Measurements from ENCODE around the gene HCLS1. TPM values are rescaled to one million over a fixed set of nuclear protein-coding genes. Genes with fewer than 3 reads are reported as not detected.
"Not testable (repeated sequence)": the region's sequence is repeated elsewhere in the genome, so short reads cannot be mapped to it uniquely, and the experiment has no call there.

HCLS1 gene
- total RNA-seq, 1 donor from 2014 or later = 8.7 TPM

DNA sequence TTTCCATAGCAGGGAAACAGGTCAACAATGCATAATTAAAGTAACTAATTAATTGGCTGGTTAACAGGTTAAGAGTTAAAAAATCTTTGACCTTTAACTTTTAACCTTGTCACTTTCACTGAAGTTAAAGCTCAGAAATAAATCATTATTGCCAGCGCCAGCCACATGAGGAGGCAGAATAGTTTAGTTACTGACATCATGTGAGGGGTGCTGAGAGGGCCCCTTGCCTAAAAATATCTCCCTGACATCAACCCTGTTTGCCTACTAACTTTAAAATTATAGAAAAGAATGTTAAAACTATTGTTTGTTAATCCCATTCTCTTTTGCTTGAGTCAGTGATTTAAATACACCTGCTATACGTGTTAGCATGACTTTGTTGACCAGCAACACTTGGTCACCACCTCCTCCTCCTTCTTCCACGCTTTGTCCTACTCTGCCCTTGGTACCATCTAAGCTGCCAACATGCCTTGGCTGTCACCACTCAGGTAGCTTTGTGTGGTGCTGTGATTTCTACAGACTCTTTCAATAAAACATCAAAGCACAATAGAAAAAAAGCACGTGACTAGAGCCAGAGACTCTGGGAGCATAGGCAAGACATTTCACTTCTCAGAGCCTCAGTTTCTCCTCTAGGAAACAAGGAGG, 64.8 kb downstream of the HCLS1 start:
- intact Hi-C loops (cut with micrococcal nuclease) = no loop called here
- peak overlapping the region; percentile 65 for H3K4me3 ChIP-seq
- H3K27ac ChIP-seq (replicated peaks) = peak overlapping the region; percentile 92
- TF ChIP-seq, protein P1, sequence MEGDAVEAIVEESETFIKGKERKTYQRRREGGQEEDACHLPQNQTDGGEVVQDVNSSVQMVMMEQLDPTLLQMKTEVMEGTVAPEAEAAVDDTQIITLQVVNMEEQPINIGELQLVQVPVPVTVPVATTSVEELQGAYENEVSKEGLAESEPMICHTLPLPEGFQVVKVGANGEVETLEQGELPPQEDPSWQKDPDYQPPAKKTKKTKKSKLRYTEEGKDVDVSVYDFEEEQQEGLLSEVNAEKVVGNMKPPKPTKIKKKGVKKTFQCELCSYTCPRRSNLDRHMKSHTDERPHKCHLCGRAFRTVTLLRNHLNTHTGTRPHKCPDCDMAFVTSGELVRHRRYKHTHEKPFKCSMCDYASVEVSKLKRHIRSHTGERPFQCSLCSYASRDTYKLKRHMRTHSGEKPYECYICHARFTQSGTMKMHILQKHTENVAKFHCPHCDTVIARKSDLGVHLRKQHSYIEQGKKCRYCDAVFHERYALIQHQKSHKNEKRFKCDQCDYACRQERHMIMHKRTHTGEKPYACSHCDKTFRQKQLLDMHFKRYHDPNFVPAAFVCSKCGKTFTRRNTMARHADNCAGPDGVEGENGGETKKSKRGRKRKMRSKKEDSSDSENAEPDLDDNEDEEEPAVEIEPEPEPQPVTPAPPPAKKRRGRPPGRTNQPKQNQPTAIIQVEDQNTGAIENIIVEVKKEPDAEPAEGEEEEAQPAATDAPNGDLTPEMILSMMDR (IDR thresholded peaks at IDR 0.05; ENCODE audit: borderline replicate concordance) = no peak
- peaks cover 43% of the 10 kb centered on the region for H3K4me1 ChIP-seq
- no peaks in the 10 kb centered on the region for H3K27me3 ChIP-seq (ENCODE audit: low read depth)
- H3K9me3 ChIP-seq (replicated peaks) = no peaks in the 10 kb centered on the region
- DNase-seq = peak; percentile 29
- H3K36me3 ChIP-seq = no peaks in the 10 kb centered on the region

DNA sequence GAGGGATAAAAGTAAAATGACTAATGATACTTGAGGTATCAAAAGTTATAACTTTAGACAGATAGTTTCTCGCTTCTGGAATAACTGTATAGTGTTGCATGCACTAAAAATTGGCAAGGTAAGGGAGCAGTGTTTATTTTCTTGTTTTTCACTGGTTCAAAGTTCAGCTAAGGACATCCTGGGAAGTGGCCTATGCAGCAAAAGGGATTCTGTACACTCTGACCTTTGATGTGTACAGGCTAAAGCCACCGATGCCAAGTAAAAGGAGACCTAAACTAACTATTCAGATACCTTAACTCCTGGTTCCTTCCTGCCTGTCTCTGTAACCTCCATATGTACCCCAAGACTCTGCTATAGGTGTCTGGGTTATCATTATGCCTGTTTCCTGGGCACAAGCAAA, 65.9 kb downstream of the HCLS1 start:
- TF ChIP-seq, protein P1 (IDR thresholded peaks at IDR 0.05; ENCODE audit: borderline replicate concordance) = no peak
- DNase-seq = no peak
- Histone ChIP-seq H3K4me3 (peak overlapping the region; percentile 65), H3K27ac (replicated peaks) (peak overlapping the region; percentile 92), H3K27me3 (ENCODE audit: low read depth) (no peaks in the 10 kb centered on the region), H3K36me3 (no peaks in the 10 kb centered on the region), H3K9me3 (replicated peaks) (no peaks in the 10 kb centered on the region), H3K4me1 (peaks cover 32% of the 10 kb centered on the region)
- intact Hi-C loops (cut with micrococcal nuclease) = no loop called here

DNA sequence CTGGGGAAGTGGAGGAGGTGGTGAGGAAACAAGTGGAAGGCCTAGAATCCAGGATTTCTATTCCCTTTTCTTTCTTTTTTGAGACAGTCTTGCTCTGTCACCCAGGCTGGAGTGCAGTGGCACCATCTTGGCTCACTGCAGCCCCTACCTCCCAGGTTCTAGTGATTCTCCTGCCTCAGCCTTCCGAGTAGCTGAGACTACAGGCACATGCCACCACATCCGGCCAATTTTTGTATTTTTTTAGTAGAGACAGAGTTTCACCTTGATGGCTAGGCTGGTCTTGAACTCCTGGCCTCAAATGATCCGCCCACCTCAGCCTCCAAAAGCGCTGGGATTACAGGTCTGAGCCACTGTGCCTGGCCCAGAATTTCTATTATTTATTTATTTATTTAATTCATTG, 66.9 kb downstream of the HCLS1 start:
- intact Hi-C loops (cut with micrococcal nuclease); H3K9me3 ChIP-seq (replicated peaks); H3K36me3 ChIP-seq; DNase-seq; H3K27me3 ChIP-seq (ENCODE audit: low read depth): not testable (repeated sequence)
- Histone ChIP-seq H3K27ac (replicated peaks) (peak overlapping the region; percentile 92), H3K4me3 (peak overlapping the region; percentile 65), H3K4me1 (peaks cover 26% of the 10 kb centered on the region)

DNA sequence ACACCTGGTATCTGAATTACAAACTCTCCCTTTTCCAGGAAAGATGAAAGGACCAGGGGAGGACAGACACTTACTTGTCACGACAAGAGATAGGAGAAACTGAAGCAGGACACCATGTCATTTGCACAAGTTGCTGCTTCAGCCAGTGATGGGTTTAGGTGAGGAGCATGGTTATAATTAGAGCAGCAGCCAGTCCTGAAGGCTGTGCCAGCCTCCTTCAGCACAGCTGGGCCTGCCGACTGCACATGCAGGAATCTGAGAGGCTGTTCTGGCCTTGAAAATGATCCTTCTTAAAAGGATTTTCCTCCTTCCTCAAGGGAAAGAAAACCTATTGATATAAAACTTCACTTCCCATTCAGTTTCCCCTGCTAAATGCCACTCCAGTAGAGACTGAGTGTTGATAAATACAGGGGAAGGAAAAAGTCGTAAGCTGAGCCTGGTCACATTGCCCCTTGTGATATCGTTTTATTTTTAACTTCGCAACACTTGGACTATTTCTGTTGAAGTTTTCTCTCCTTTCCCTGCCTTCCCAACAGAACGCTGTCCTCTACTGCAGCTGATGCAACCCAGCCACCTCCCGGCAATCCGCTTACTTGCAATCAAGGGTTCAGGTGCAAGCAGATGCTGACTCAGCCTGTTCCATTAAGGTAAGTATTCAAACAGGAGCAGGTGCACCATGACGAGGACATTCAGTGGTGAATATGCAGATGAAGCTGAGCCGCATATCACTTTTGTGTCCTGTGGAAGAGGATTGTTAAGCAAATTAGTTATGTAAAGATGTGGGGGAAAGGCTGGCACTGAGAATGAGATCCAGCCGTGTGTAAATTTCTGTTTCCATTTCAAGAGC, 67.6 kb downstream of the HCLS1 start, which contains the start of gene FBXO40:
Gene FBXO40, plus strand, starts transcription at position 524 of the 847 bp plus-strand sequence. CDS start 27,197 bp downstream, outside the sequence.
- Histone ChIP-seq H3K4me3 (peak within 1 kb of the TSS; percentile 65), H3K9me3 (replicated peaks) (no peaks in the 10 kb centered on the region), H3K27ac (replicated peaks) (peak within 1 kb of the TSS; percentile 92), H3K27me3 (ENCODE audit: low read depth) (no peaks in the 10 kb centered on the region), H3K4me1 (peaks cover 19% of the 10 kb centered on the region), H3K36me3 (no peaks in the 10 kb centered on the region)
- DNase-seq = peak; percentile 46
- TF ChIP-seq, protein P1 (IDR thresholded peaks at IDR 0.05; ENCODE audit: borderline replicate concordance) = peak; percentile 11
- intact Hi-C loops (cut with micrococcal nuclease) = no loop called here

DNA sequence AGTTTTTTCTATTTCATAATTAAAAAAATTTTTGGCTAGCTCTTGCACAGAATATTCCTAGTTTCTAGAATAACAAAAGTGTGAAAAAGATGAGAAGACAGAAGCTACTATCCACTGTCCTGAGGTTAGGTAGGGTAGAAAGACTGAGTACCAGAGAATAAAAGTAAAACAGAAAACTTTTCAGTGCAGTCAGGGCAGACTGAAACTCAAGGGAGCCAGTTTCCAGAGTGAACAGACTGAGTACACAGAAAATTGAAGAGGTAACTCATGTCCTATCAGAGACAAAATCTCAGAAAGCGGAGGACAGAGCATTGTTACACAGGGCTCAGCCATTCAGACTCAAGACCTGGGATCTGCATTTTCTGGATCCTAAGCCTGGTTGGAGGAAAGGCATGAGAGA, 76.3 kb downstream of the HCLS1 start:
- TF ChIP-seq, protein P1 (IDR thresholded peaks at IDR 0.05; ENCODE audit: borderline replicate concordance) = no peak
- Histone ChIP-seq H3K4me3 (no peak overlapping the region), H3K27ac (replicated peaks) (no peak overlapping the region), H3K27me3 (ENCODE audit: low read depth) (no peaks in the 10 kb centered on the region), H3K36me3 (no peaks in the 10 kb centered on the region), H3K9me3 (replicated peaks) (no peaks in the 10 kb centered on the region), H3K4me1 (no peaks in the 10 kb centered on the region)
- DNase-seq = no peak
- intact Hi-C loops (cut with micrococcal nuclease) = no loop called here

DNA sequence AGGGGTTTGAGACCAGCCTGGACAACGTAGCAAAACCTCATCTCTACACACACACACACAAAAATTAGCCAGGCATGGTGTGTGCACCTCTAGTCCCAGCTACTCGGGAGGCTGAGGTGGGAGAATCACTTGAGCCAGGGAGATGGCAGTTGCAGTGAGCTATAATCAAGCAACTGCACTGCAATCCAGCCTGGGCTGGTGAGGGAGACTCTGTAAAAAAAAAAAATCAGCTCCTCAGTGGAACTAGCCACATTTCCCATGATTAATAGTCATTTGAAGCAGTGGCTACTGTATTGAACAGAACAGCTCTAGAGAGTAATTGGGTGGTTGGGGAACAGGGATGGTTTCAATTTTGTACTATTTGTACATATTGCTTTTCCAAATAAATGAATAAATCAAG, 79.0 kb downstream of the HCLS1 start:
- Histone ChIP-seq H3K4me3 (no peak overlapping the region), H3K27me3 (ENCODE audit: low read depth) (no peaks in the 10 kb centered on the region), H3K9me3 (replicated peaks) (no peaks in the 10 kb centered on the region), H3K4me1 (no peaks in the 10 kb centered on the region), H3K36me3 (no peaks in the 10 kb centered on the region), H3K27ac (replicated peaks) (no peak overlapping the region)
- DNase-seq = no peak
- intact Hi-C loops (cut with micrococcal nuclease) = no loop called here
- TF ChIP-seq, protein P1 (IDR thresholded peaks at IDR 0.05; ENCODE audit: borderline replicate concordance) = no peak

All from left ventricle myocardium inferior (tissue), 1 donor.